ENCODE measurements around the gene ATP10D. TPM values are rescaled to one million over a fixed set of nuclear protein-coding genes. Genes with fewer than 3 reads are reported as not detected.

ATP10D gene
- total and polyA plus RNA-seq, 2 donors (not counting 1 experiment from before 2014, with no cell fraction given): 16.1 to 36.2 TPM

- Histone ChIP-seq H4K20me1 (ENCODE audit: control insufficient read depth, insufficient read depth, low read length, poor library complexity, severe bottlenecking) (no peaks in the 10 kb centered on the region), H2AFZ (ENCODE audit: insufficient read depth, low read depth, low read length, poor library complexity, severe bottlenecking) (no peak overlapping the region), H3K4me3 (ENCODE audit: control extremely low read depth in 1 of 5, extremely low read depth in 1 of 5, insufficient read depth in 1 of 5, low read depth in 2 of 5, low read length in 4 of 5) (no peak overlapping the region), H3K36me3 (replicated peaks in 1 of 2; ENCODE audit: control extremely low read depth in 1 of 2, control insufficient read depth in 1 of 2, extremely low read depth in 1 of 2, insufficient read depth in 2 of 2, low read length in 1 of 2) (no peaks in the 10 kb centered on the region), H3K9me3 (ENCODE audit: control extremely low read depth in 1 of 3, control insufficient read depth in 2 of 3, insufficient read depth in 1 of 3, low read length in 2 of 3) (peaks cover 0 to 3% (median 0%) of the 10 kb centered on the region in 3 donors), H3K79me2 (ENCODE audit: control insufficient read depth, insufficient read depth, low read length) (no peaks in the 10 kb centered on the region), H3K4me2 (replicated peaks; ENCODE audit: low read depth, low read length, poor library complexity, severe bottlenecking) (no peak overlapping the region), H3K4me1 (ENCODE audit: control insufficient read depth in 2 of 2, insufficient read depth in 2 of 2, low read length in 2 of 2) (no peaks in the 10 kb centered on the region), H3K9ac (ENCODE audit: low read length) (no peak overlapping the region), H3K27me3 (replicated peaks in 1 of 4; ENCODE audit: control extremely low read depth in 1 of 4, control insufficient read depth in 3 of 4, insufficient read depth in 4 of 4, low read length in 3 of 4) (no peaks in the 10 kb centered on the region), H3K27ac (ENCODE audit: low read length in 2 of 2) (no peak overlapping the region)
- TF ChIP-seq EZH2 (IDR thresholded peaks at IDR 0.05; ENCODE audit: borderline replicate concordance, insufficient read depth, low read depth, low read length, poor library complexity, severe bottlenecking) (no peak), CTCF (IDR thresholded peaks at IDR 0.05) (no peak)
- H3K4me3 Mint-ChIP-seq: no peak overlapping the region
- DNase-seq: no peak
- no CpG with 5 or more reads among the region's 4 CpGs for WGBS (ENCODE audit: insufficient coverage)
- intact Hi-C loops (cut with micrococcal nuclease): no loop called here
- no peak overlapping the region for H3K27ac Mint-ChIP-seq
- no peaks in the 10 kb centered on the region for H3K27me3 Mint-ChIP-seq
- ATAC-seq (ENCODE audit: low read depth): no peak
- no peaks in the 10 kb centered on the region for H3K4me1 Mint-ChIP-seq
- ChIA-PET CTCF (no interaction called here), POLR2A (no interaction called here)
- H3K9me3 Mint-ChIP-seq (ENCODE audit: insufficient read depth): no peaks in the 10 kb centered on the region
Observed at GRCh38 chr4:47474799-47475198, 10.3 kb upstream of the ATP10D start.

- Histone ChIP-seq H2AFZ (ENCODE audit: insufficient read depth, low read depth, low read length, poor library complexity, severe bottlenecking) (no peak overlapping the region), H3K4me1 (ENCODE audit: control insufficient read depth in 2 of 2, insufficient read depth in 2 of 2, low read length in 2 of 2) (no peaks in the 10 kb centered on the region), H3K4me2 (replicated peaks; ENCODE audit: low read depth, low read length, poor library complexity, severe bottlenecking) (no peak overlapping the region), H3K9me3 (ENCODE audit: control extremely low read depth in 1 of 3, control insufficient read depth in 2 of 3, insufficient read depth in 1 of 3, low read length in 2 of 3) (peaks cover 0 to 3% (median 0%) of the 10 kb centered on the region in 3 donors), H3K27ac (ENCODE audit: low read length in 2 of 2) (no peak overlapping the region), H3K27me3 (replicated peaks in 1 of 4; ENCODE audit: control extremely low read depth in 1 of 4, control insufficient read depth in 3 of 4, insufficient read depth in 4 of 4, low read length in 3 of 4) (no peaks in the 10 kb centered on the region), H4K20me1 (ENCODE audit: control insufficient read depth, insufficient read depth, low read length, poor library complexity, severe bottlenecking) (no peaks in the 10 kb centered on the region), H3K4me3 (ENCODE audit: control extremely low read depth in 1 of 5, extremely low read depth in 1 of 5, insufficient read depth in 1 of 5, low read depth in 2 of 5, low read length in 4 of 5) (no peak overlapping the region), H3K79me2 (ENCODE audit: control insufficient read depth, insufficient read depth, low read length) (no peaks in the 10 kb centered on the region), H3K36me3 (replicated peaks in 1 of 2; ENCODE audit: control extremely low read depth in 1 of 2, control insufficient read depth in 1 of 2, extremely low read depth in 1 of 2, insufficient read depth in 2 of 2, low read length in 1 of 2) (no peaks in the 10 kb centered on the region), H3K9ac (ENCODE audit: low read length) (no peak overlapping the region)
- no peak for ATAC-seq (ENCODE audit: low read depth)
- TF ChIP-seq CTCF (IDR thresholded peaks at IDR 0.05) (no peak), EZH2 (IDR thresholded peaks at IDR 0.05; ENCODE audit: borderline replicate concordance, insufficient read depth, low read depth, low read length, poor library complexity, severe bottlenecking) (no peak)
- ChIA-PET CTCF (no interaction called here), POLR2A (no interaction called here)
- H3K27me3 Mint-ChIP-seq: no peaks in the 10 kb centered on the region
- no peak overlapping the region for H3K4me3 Mint-ChIP-seq
- H3K9me3 Mint-ChIP-seq (ENCODE audit: insufficient read depth): no peaks in the 10 kb centered on the region
- WGBS (ENCODE audit: insufficient coverage): 100% methylated on average over 1 of the region's 1 CpG
- intact Hi-C loops (cut with micrococcal nuclease): no loop called here
- DNase-seq: no peak
- H3K4me1 Mint-ChIP-seq: no peaks in the 10 kb centered on the region
- no peak overlapping the region for H3K27ac Mint-ChIP-seq
Observed at GRCh38 chr4:47475411-47475810, 9.7 kb upstream of the ATP10D start.
